ENCODE data around the gene LCA5.

The LCA5 gene

GRCh38 chr6:79571030-79571367 lies 33.8 kb upstream of the LCA5 start:
- Histone ChIP-seq H3K9me3 (no peaks in the 10 kb centered on the region), H3K27me3 (no peaks in the 10 kb centered on the region), H3K36me3 (no peaks in the 10 kb centered on the region), H3K27ac (no peak overlapping the region), H3K4me1 (peaks cover 0 to 8% (median 3%) of the 10 kb centered on the region in 4 donors), H3K4me3 (peak overlapping the region in 1 of 2 donors; percentile 22)
- intact Hi-C loops (cut with DNase I; ENCODE audit: low total_unique reads): loop anchor here (10.0 kb wide), 2 partner anchors 144 to 244 kb away; no protein-coding TSS in a partner anchor
- TF ChIP-seq CTCF (IDR thresholded peaks at IDR 0.05): no peak
- DNase-seq: no peak

GRCh38 chr6:79570129-79571029 lies 33.1 kb upstream of the LCA5 start:
- peaks cover 0 to 8% (median 3%) of the 10 kb centered on the region in 4 donors for H3K4me1 ChIP-seq
- intact Hi-C loops (cut with DNase I; ENCODE audit: low total_unique reads): loop anchor here (10.0 kb wide), 2 partner anchors 144 to 244 kb away; no protein-coding TSS in a partner anchor
- no peak for DNase-seq
- no peaks in the 10 kb centered on the region for H3K36me3 ChIP-seq
- H3K27me3 ChIP-seq: no peaks in the 10 kb centered on the region
- H3K4me3 ChIP-seq: peak overlapping the region in 1 of 2 donors; percentile 22
- H3K27ac ChIP-seq: no peak overlapping the region
- H3K9me3 ChIP-seq: no peaks in the 10 kb centered on the region
- peak; percentile 44 to 51 for TF ChIP-seq CTCF (IDR thresholded peaks at IDR 0.05)

- peaks cover 0 to 8% (median 3%) of the 10 kb centered on the region in 4 donors for H3K4me1 ChIP-seq
- no peak for TF ChIP-seq CTCF (IDR thresholded peaks at IDR 0.05)
- no peak for DNase-seq
- H3K27ac ChIP-seq: no peak overlapping the region
- intact Hi-C loops (cut with DNase I; ENCODE audit: low total_unique reads): no loop called here
- no peak overlapping the region for H3K4me3 ChIP-seq
- H3K9me3 ChIP-seq: no peaks in the 10 kb centered on the region
- no peaks in the 10 kb centered on the region for H3K36me3 ChIP-seq
- H3K27me3 ChIP-seq: no peaks in the 10 kb centered on the region
Observed at GRCh38 chr6:79568996-79569395, 31.8 kb upstream of the LCA5 start.

GRCh38 chr6:79564636-79565035 lies 27.4 kb upstream of the LCA5 start:
- H3K27me3 ChIP-seq: no peaks in the 10 kb centered on the region
- TF ChIP-seq CTCF (IDR thresholded peaks at IDR 0.05): no peak

GRCh38 chr6:79559706-79560105 lies 22.5 kb upstream of the LCA5 start:
- peaks cover 0 to 6% (median 0%) of the 10 kb centered on the region in 4 donors for H3K4me1 ChIP-seq
- H3K27ac ChIP-seq: no peak overlapping the region
- no peaks in the 10 kb centered on the region for H3K36me3 ChIP-seq
- H3K4me3 ChIP-seq: no peak overlapping the region
- intact Hi-C loops (cut with DNase I; ENCODE audit: low total_unique reads): no loop called here
- H3K9me3 ChIP-seq: no peaks in the 10 kb centered on the region
- H3K27me3 ChIP-seq: no peaks in the 10 kb centered on the region
- DNase-seq: no peak
- no peak for TF ChIP-seq CTCF (IDR thresholded peaks at IDR 0.05)

More at GRCh38 chr6:79564636-79565035, 27.4 kb upstream of the LCA5 start:
- H3K27ac ChIP-seq: no peak overlapping the region
- no peak for DNase-seq
- H3K4me1 ChIP-seq: no peaks in the 10 kb centered on the region
- H3K9me3 ChIP-seq: no peaks in the 10 kb centered on the region
- intact Hi-C loops (cut with DNase I; ENCODE audit: low total_unique reads): no loop called here
- no peaks in the 10 kb centered on the region for H3K36me3 ChIP-seq
- no peak overlapping the region for H3K4me3 ChIP-seq
